K562 (cell line): Measurements from ENCODE around the gene PATL2. TPM values are rescaled to one million over a fixed set of nuclear protein-coding genes. Genes with fewer than 3 reads are reported as not detected.

Source experiments
- HCFC1 ChIP-seq: IDR thresholded peaks from 2 replicates; pipeline ENCODE4 v1.6.1; 2012; ENCODE audit warnings: low read depth, low read length, improper control_type of control experiment
- HNRNPLL ChIP-seq: fragments of 200-400 bp; formaldehyde crosslinking; IDR thresholded peaks from 2 replicates; pipeline ENCODE4 v1.6.1; 2017; ENCODE audit warnings: low read length, low read depth, mild to moderate bottlenecking; ENCODE audit not compliant: poor library complexity, severe bottlenecking
- NFIX ChIP-seq: fragments of 250-450 bp; sonication (Bioruptor Pico); IDR thresholded peaks from 2 replicates; pipeline ENCODE4 v1.4.0; 2020; ENCODE audit warnings: low read depth, mild to moderate bottlenecking, moderate library complexity
- RBBP5 ChIP-seq: fragments of 200-600 bp; sonication (generic); IDR thresholded peaks from 2 replicates; pipeline ENCODE4 v1.6.1; 2012; ENCODE audit warnings: borderline replicate concordance, mild to moderate bottlenecking, low read length, control low read depth, inconsistent platforms; ENCODE audit not compliant: insufficient read depth, poor library complexity, severe bottlenecking
- YY1 ChIP-seq, 3 experiments: IDR thresholded peaks; 2 replicates each; pipeline ENCODE4 v1.6.1; 2011; ENCODE audit warnings: low read length in 2 of 3, mild to moderate bottlenecking in 2 of 3, moderate library complexity in 2 of 3, borderline replicate concordance in 1 of 3, control low read depth in 1 of 3, low read depth in 1 of 3; ENCODE audit not compliant: insufficient read depth in 3 of 3, insufficient replicate concordance in 2 of 3, control insufficient read depth in 1 of 3, insufficient read length in 1 of 3; ENCODE audit errors: extremely low read depth in 1 of 3
- ZNF232 ChIP-seq: sonication (generic); formaldehyde crosslinking; IDR thresholded peaks from 2 replicates; pipeline ENCODE4 v1.8.0; 2022; ENCODE audit warnings: mild to moderate bottlenecking, missing genetic modification reagents
- polyA plus RNA-seq, 8 experiments: library from polyadenylated mRNA; depleted of rRNA in 4 of 8; stranded (reverse) in 5 of 8; unstranded in 3 of 8; fragments of >200 nt; fragmentation: Nextera tagmentation in 2 of 8; fragmentation: Illumina TruSeq in 1 of 8; extraction: Ambion mirVana in 2 of 8; extraction: Trizol in 1 of 8; gene quantifications; 2 replicates each; pipeline versions ENCODE4 v1.2.1 to v1.2.3, GENCODE V29; 2011 to 2014; ENCODE audit warnings: inconsistent platforms in 1 of 8, missing spikeins in 1 of 8
- total RNA-seq, 7 experiments: library from RNA; depleted of rRNA in 6 of 7; stranded (reverse); fragments of >200 nt in 6 of 7; fragmentation: Illumina TruSeq in 2 of 7; extraction: Trizol in 2 of 7; gene quantifications; 2 replicates each; pipeline versions ENCODE4 v1.2.1 to v1.2.3, GENCODE V29; 2011 to 2021; ENCODE audit warnings: low replicate concordance in 1 of 7
- TF ChIP-seq, protein P1 (sequence below), 2 experiments: fragments of 450-650 bp in 1 of 2; sonication (generic) in 1 of 2; formaldehyde crosslinking in 1 of 2; IDR thresholded peaks in 1 of 2; conservative IDR thresholded peaks in 1 of 2; 2 replicates each; pipeline versions ENCODE4 v1.6.1 to v1.8.1; 2016 to 2023; ENCODE audit warnings: mild to moderate bottlenecking in 2 of 2, moderate library complexity in 2 of 2, inconsistent platforms in 1 of 2, missing genetic modification reagents in 1 of 2
- TF ChIP-seq, protein P2 (sequence below): fragments of 200-400 bp; formaldehyde crosslinking; IDR thresholded peaks from 2 replicates; pipeline ENCODE4 v1.6.1; 2017; ENCODE audit warnings: mild to moderate bottlenecking, low read depth, low read length, moderate library complexity
- TF ChIP-seq, protein P3 (sequence below), 3 experiments: fragments of 200-800 bp in 1 of 3; sonication (Bioruptor generic) in 1 of 3; sonication (generic) in 1 of 3; formaldehyde crosslinking in 1 of 3; IDR thresholded peaks; 2 replicates each; pipeline versions ENCODE4 v1.6.1 to v1.8.0; 2016 to 2022; ENCODE audit warnings: mild to moderate bottlenecking in 2 of 3, missing compliant biosample characterization in 2 of 3, missing genetic modification characterization in 2 of 3, missing genetic modification reagents in 1 of 3

PATL2 gene
- total and polyA plus RNA-seq, 9 of the 15 experiments (the other 6 are each of a cell fraction or from before 2014, with no cell fraction given) = 0.42 to 1.1 (median 0.86) TPM

DNA sequence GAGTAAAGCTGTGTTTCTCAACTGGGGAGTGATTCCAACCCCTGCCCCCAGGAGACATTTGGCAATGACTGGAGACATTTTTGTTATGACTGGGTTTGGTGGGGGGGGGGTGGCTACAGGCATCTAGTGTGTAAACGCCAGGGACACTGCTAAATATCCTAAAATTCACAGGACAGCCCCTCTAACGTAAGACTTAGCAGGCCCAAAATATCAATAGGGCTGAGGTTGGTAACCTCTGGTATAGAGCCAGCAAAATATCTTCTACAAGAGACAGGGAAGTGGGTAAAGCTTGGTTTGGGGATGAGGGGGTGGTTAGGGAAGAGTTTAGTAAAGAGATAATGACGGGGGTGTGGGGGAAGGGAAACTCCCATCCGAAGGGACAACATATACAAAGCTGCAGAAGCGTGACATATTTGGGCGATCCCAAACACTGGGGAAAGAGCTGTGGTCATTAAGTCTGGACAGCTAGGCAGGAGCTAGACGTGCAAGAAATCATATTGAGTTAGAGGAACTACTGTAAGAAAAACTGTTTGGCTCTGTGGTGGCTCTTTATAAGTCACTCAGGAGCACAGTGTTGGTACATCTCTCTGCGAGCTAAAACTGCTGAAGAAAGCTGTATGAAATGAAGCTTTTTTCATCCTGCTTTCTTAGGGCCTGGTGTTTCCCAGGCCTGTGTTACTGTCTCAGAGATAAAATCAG is 24.5 kb upstream of the PATL2 start (continued):
- TF ChIP-seq ZNF232 (CRISPR knock-in tag) (no peak), HCFC1 (no peak), YY1 (IDR thresholded peaks at IDR 0.05; ENCODE audit: borderline replicate concordance in 1 of 3, control insufficient read depth in 1 of 3, extremely low read depth in 1 of 3, insufficient read depth in 3 of 3, insufficient read length in 1 of 3, insufficient replicate concordance in 2 of 3, low read depth in 1 of 3, low read length in 2 of 3) (peak in 1 of 3 experiments; percentile 37), NFIX (CRISPR knock-in tag) (no peak), RBBP5 (no peak), HNRNPLL (no peak)
- TF ChIP-seq, protein P1, sequence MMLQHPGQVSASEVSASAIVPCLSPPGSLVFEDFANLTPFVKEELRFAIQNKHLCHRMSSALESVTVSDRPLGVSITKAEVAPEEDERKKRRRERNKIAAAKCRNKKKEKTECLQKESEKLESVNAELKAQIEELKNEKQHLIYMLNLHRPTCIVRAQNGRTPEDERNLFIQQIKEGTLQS (IDR thresholded peaks at IDR 0.05) = peak; percentile 39; the same call in 1 of the 2 replicates
- TF ChIP-seq, protein P1 (CRISPR knock-in tag; conservative IDR thresholded peaks at IDR 0.05) = no peak
- TF ChIP-seq, protein P2, sequence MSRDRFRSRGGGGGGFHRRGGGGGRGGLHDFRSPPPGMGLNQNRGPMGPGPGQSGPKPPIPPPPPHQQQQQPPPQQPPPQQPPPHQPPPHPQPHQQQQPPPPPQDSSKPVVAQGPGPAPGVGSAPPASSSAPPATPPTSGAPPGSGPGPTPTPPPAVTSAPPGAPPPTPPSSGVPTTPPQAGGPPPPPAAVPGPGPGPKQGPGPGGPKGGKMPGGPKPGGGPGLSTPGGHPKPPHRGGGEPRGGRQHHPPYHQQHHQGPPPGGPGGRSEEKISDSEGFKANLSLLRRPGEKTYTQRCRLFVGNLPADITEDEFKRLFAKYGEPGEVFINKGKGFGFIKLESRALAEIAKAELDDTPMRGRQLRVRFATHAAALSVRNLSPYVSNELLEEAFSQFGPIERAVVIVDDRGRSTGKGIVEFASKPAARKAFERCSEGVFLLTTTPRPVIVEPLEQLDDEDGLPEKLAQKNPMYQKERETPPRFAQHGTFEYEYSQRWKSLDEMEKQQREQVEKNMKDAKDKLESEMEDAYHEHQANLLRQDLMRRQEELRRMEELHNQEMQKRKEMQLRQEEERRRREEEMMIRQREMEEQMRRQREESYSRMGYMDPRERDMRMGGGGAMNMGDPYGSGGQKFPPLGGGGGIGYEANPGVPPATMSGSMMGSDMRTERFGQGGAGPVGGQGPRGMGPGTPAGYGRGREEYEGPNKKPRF = no peak
- TF ChIP-seq, protein P3, sequence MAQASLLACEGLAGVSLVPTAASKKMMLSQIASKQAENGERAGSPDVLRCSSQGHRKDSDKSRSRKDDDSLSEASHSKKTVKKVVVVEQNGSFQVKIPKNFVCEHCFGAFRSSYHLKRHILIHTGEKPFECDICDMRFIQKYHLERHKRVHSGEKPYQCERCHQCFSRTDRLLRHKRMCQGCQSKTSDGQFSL (CRISPR knock-in tag; IDR thresholded peaks at IDR 0.05) = no peak
- TF ChIP-seq, protein P3 (tag; IDR thresholded peaks at IDR 0.05) = no peak
